HG03354 (cell line): ENCODE results near the gene ALPI.

ENCODE experiments used
- ATAC-seq: cut with Tn5 transposase; IDR thresholded peaks from one replicate; pipeline ENCODE4 v1.9.1; 2021; ENCODE audit warnings: mild to moderate bottlenecking; ENCODE audit not compliant: unreplicated experiment, poor library complexity, severe bottlenecking

The ALPI gene

GRCh38 chr2:232492963-232493700 lies 37.2 kb downstream of the ALPI start:
- no peak for ATAC-seq

- no peak for ATAC-seq
These were observed 37.9 kb downstream of the ALPI start for GRCh38 chr2:232493701-232494474.

GRCh38 chr2:232494542-232494941 lies 38.6 kb downstream of the ALPI start:
- ATAC-seq: no peak

GRCh38 chr2:232495292-232495691 lies 39.3 kb downstream of the ALPI start:
- no peak for ATAC-seq

- no peak for ATAC-seq
These were observed 40.7 kb downstream of the ALPI start for GRCh38 chr2:232496501-232497270.

GRCh38 chr2:232497348-232497747 lies 41.4 kb downstream of the ALPI start:
- no peak for ATAC-seq

- ATAC-seq: no peak
These were observed 42.5 kb downstream of the ALPI start for GRCh38 chr2:232498452-232498851.

- no peak for ATAC-seq
These were observed 45.4 kb downstream of the ALPI start for GRCh38 chr2:232501331-232501771.

GRCh38 chr2:232501794-232502390 lies 45.9 kb downstream of the ALPI start:
- ATAC-seq: no peak

GRCh38 chr2:232502511-232502910 lies 46.6 kb downstream of the ALPI start:
- ATAC-seq: no peak

GRCh38 chr2:232502911-232503808 lies 47.2 kb downstream of the ALPI start:
- ATAC-seq: no peak

GRCh38 chr2:232503809-232504323 lies 47.9 kb downstream of the ALPI start:
- ATAC-seq: no peak

GRCh38 chr2:232504438-232504837 lies 48.5 kb downstream of the ALPI start:
- no peak for ATAC-seq

- no peak for ATAC-seq
These were observed 49.9 kb downstream of the ALPI start for GRCh38 chr2:232505856-232506255.

- ATAC-seq: no peak
These were observed 50.8 kb downstream of the ALPI start for GRCh38 chr2:232506709-232507108.

- ATAC-seq: no peak
These were observed 52.3 kb downstream of the ALPI start for GRCh38 chr2:232508251-232508650.
